IMR-90 (cell line): Measurements from ENCODE around the gene HYDIN. TPM values are rescaled to one million over a fixed set of nuclear protein-coding genes. Genes with fewer than 3 reads are reported as not detected.
"Not testable (repeated sequence)": the region's sequence is repeated elsewhere in the genome, so short reads cannot be mapped to it uniquely, and the experiment has no call there.

Source experiments
- ATAC-seq: fragments of 200-7000 bp; cut with Tn5 transposase; 2 replicates; pipeline ENCODE4 v1.9.1; 2020; ENCODE audit warnings: low read depth, mild to moderate bottlenecking, moderate library complexity
- BruUV-seq: library from RNA; stranded (reverse); fragments of 400-500 nt; replicated peaks from 2 replicates; lab custom pipeline; 2021; lab: Mats Ljungman, UMichigan
- CTCF ChIA-PET: fragments of 300-600 bp; formaldehyde crosslinking; extraction: SDS; loops from one replicate; lab custom pipeline; 2021; ENCODE audit warnings: antibody characterized with exemption; lab: Yijun Ruan, JAX
- POLR2A ChIA-PET: fragments of 300-600 bp; sonication (Branson Sonifier 250); formaldehyde crosslinking; loops from one replicate; lab custom pipeline; 2022; ENCODE audit warnings: antibody characterized with exemption; ENCODE audit not compliant: unreplicated experiment; lab: Charles Lee
- DNase-seq: peaks from one replicate; pipeline ENCODE4 v3.0.0; 2013
- H2AFZ ChIP-seq: replicated peaks from 2 replicates; pipeline ENCODE3; 2013; ENCODE audit warnings: low read length, mild to moderate bottlenecking; ENCODE audit not compliant: poor library complexity
- H2AK5ac ChIP-seq: 2 replicates; pipeline ENCODE4 v1.6.1; 2013; ENCODE audit warnings: low read depth, low read length, inconsistent platforms
- H2AK9ac ChIP-seq: replicated peaks from 2 replicates; pipeline ENCODE3; 2013; ENCODE audit warnings: mild to moderate bottlenecking, low read depth, low read length, moderate library complexity; ENCODE audit not compliant: poor library complexity
- H2BK120ac ChIP-seq: 2 replicates; pipeline ENCODE4 v1.6.1; 2013; ENCODE audit warnings: low read depth, low read length, inconsistent platforms
- H2BK15ac ChIP-seq: 3 replicates; pipeline ENCODE4 v1.6.1; 2013; ENCODE audit warnings: low read depth, low read length, inconsistent platforms
- H2BK20ac ChIP-seq: 2 replicates; pipeline ENCODE4 v1.6.1; 2013; ENCODE audit warnings: low read depth, mild to moderate bottlenecking, inconsistent platforms, low read length, moderate library complexity
- H2BK5ac ChIP-seq: 2 replicates; pipeline ENCODE4 v1.6.1; 2013; ENCODE audit warnings: mild to moderate bottlenecking, low read depth, low read length, inconsistent platforms; ENCODE audit not compliant: poor library complexity, severe bottlenecking
- H3K14ac ChIP-seq: replicated peaks from 2 replicates; pipeline ENCODE4 v1.6.1; 2013; ENCODE audit warnings: low read depth, low read length, inconsistent platforms
- H3K18ac ChIP-seq: 2 replicates; pipeline ENCODE4 v1.6.1; 2013; ENCODE audit warnings: low read depth, low read length, control low read depth
- H3K23ac ChIP-seq: 2 replicates; pipeline ENCODE4 v1.6.1; 2013; ENCODE audit warnings: low read depth, low read length, inconsistent platforms
- H3K27ac ChIP-seq: 2 replicates; pipeline ENCODE4 v1.5.1; 2013; ENCODE audit warnings: mild to moderate bottlenecking, control low read depth, low read length; ENCODE audit not compliant: insufficient read depth
- H3K27me3 ChIP-seq: 2 replicates; pipeline ENCODE4 v1.6.1; 2013; ENCODE audit warnings: low read length; ENCODE audit not compliant: control insufficient read depth, insufficient read depth
- H3K36me3 ChIP-seq: 2 replicates; pipeline ENCODE4 v1.6.1; 2013; ENCODE audit warnings: low read length, mixed read lengths; ENCODE audit not compliant: control insufficient read depth, insufficient read depth
- H3K4ac ChIP-seq: 2 replicates; pipeline ENCODE4 v1.6.1; 2013; ENCODE audit warnings: low read depth, low read length, inconsistent platforms
- H3K4me1 ChIP-seq: 2 replicates; pipeline ENCODE4 v1.6.1; 2013; ENCODE audit warnings: low read length, mixed read lengths; ENCODE audit not compliant: control insufficient read depth, insufficient read depth
- H3K4me2 ChIP-seq: 2 replicates; pipeline ENCODE4 v1.6.1; 2013; ENCODE audit warnings: low read depth, mild to moderate bottlenecking, control low read depth, low read length, moderate library complexity
- H3K4me3 ChIP-seq: 2 replicates; pipeline ENCODE4 v1.5.1; 2013; ENCODE audit warnings: low read depth, mild to moderate bottlenecking, control low read depth, low read length, moderate library complexity; ENCODE audit not compliant: insufficient read depth
- H3K56ac ChIP-seq: 2 replicates; pipeline ENCODE4 v1.6.1; 2013; ENCODE audit warnings: low read length, inconsistent platforms; ENCODE audit not compliant: insufficient read depth; ENCODE audit errors: extremely low read depth
- H3K79me1 ChIP-seq, 2 experiments: 2 replicates each; pipeline ENCODE4 v1.6.1; 2013; ENCODE audit warnings: low read length in 2 of 2, inconsistent platforms in 1 of 2, low read depth in 1 of 2
- H3K9ac ChIP-seq: 2 replicates; pipeline ENCODE4 v1.6.1; 2013; ENCODE audit warnings: low read depth, low read length, control low read depth
- H3K9me1 ChIP-seq: 2 replicates; pipeline ENCODE4 v1.6.1; 2013; ENCODE audit warnings: low read length, inconsistent platforms; ENCODE audit not compliant: insufficient read depth
- H3K9me3 ChIP-seq: 2 replicates; pipeline ENCODE4 v1.6.1; 2013; ENCODE audit warnings: low read length; ENCODE audit not compliant: control insufficient read depth, insufficient read depth
- H4K20me1 ChIP-seq: 2 replicates; pipeline ENCODE4 v1.6.1; 2013; ENCODE audit warnings: low read length, inconsistent platforms; ENCODE audit not compliant: insufficient read depth
- H4K5ac ChIP-seq: 2 replicates; pipeline ENCODE4 v1.6.1; 2013; ENCODE audit warnings: mild to moderate bottlenecking, low read depth, low read length, control low read depth
- H4K8ac ChIP-seq, 2 experiments: 2 replicates each; pipeline ENCODE4 v1.6.1; 2013; ENCODE audit warnings: low read depth in 2 of 2, low read length in 2 of 2, control low read depth in 1 of 2, inconsistent platforms in 1 of 2
- H4K91ac ChIP-seq: 2 replicates; pipeline ENCODE4 v1.6.1; 2013; ENCODE audit warnings: low read depth, low read length, inconsistent platforms; ENCODE audit not compliant: insufficient read depth
- WGBS, 2 experiments: methylation state at CpG; one replicate each; pipeline versions ENCODE4 v1.1.5 to v1.1.7; 2013; ENCODE audit warnings: missing lambda C conversion rate in 2 of 2; ENCODE audit not compliant: insufficient read length in 1 of 2; ENCODE audit errors: extremely low coverage in 2 of 2; 5-methylcytosine and 5-hydroxymethylcytosine counted together
- dilution Hi-C: fragments of 300-500 bp; cut with HindIII; formaldehyde crosslinking; loops from one replicate; pipeline ENCODE4 v1.14.3; 2018; ENCODE audit warnings: low sequenced_read_pairs; ENCODE audit not compliant: unreplicated experiment
- in situ Hi-C: fragments of 300-500 bp; cut with MboI; formaldehyde crosslinking; loops from 3 replicates; pipeline ENCODE4 v1.14.3; 2019; ENCODE audit warnings: low sequenced_read_pairs, inconsistent platforms, mixed read lengths
- intact Hi-C: fragments of 100-400 bp; cut with micrococcal nuclease; formaldehyde crosslinking; loops from 2 replicates; pipeline ENCODE4 v1.10.0; 2022
- polyA plus RNA-seq, 3 experiments: library from polyadenylated mRNA; depleted of rRNA; stranded (reverse); fragments of >200 nt; gene quantifications; 2 replicates each; pipeline ENCODE4 v1.2.3, GENCODE V29; 2012; ENCODE audit warnings: low replicate concordance in 1 of 3
- total RNA-seq: library from RNA; depleted of rRNA; stranded (reverse); fragments of >200 nt; gene quantifications from 2 replicates; pipeline ENCODE4 v1.2.3, GENCODE V29; 2012

Gene HYDIN
- total and polyA plus RNA-seq, 2 of the 4 experiments (the other 2 are of a cell fraction), result 0.18 to 0.27 TPM

- H2BK120ac ChIP-seq, H3K4me3 ChIP-seq, H3K79me1 ChIP-seq, H4K5ac ChIP-seq, dilution Hi-C loops, DNase-seq, CTCF ChIA-PET, in situ Hi-C loops, H2AK9ac ChIP-seq, H3K36me3 ChIP-seq, H3K14ac ChIP-seq, H3K27ac ChIP-seq, H3K18ac ChIP-seq, H4K20me1 ChIP-seq, H2BK15ac ChIP-seq, H2BK20ac ChIP-seq, H3K4me2 ChIP-seq, H3K9ac ChIP-seq, H3K9me3 ChIP-seq, H4K91ac ChIP-seq, POLR2A ChIA-PET, ATAC-seq, H2AFZ ChIP-seq, H3K23ac ChIP-seq, H3K27me3 ChIP-seq, H3K4ac ChIP-seq, H2AK5ac ChIP-seq, H4K8ac ChIP-seq, H3K56ac ChIP-seq, H3K9me1 ChIP-seq, H2BK5ac ChIP-seq, intact Hi-C loops, H3K4me1 ChIP-seq, BruUV-seq: not testable (repeated sequence)
Observed at GRCh38 chr16:70930757-70931156, 299.8 kb downstream of the HYDIN start.

DNA sequence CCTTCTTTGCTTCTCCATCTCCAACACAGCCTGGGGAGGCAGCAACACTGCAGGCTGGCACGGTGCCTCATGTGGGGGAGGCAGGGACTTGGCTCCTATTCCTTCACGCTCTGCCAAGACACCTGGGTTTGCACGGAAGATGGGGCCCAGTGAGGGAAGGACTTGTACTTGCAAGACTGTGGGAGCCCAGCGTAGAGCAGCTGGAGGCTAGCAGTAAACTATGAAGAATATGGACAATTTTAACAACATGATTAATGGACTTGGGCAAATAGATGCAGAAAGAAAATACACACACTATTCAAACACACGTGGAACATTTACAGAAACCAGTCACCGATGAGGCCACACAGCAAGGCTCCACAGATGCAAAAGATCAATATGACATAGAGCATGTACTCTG, 308.4 kb downstream of the HYDIN start:
- in situ Hi-C loops, H2AFZ ChIP-seq, CTCF ChIA-PET, dilution Hi-C loops, H4K5ac ChIP-seq, POLR2A ChIA-PET, H4K91ac ChIP-seq, H4K8ac ChIP-seq, intact Hi-C loops, H3K9ac ChIP-seq, H2BK5ac ChIP-seq, H3K79me1 ChIP-seq, H3K36me3 ChIP-seq, H2BK20ac ChIP-seq, H3K9me1 ChIP-seq, H3K4ac ChIP-seq, H3K4me1 ChIP-seq, H3K18ac ChIP-seq, H2BK15ac ChIP-seq, H3K56ac ChIP-seq, BruUV-seq, H2AK9ac ChIP-seq, H2AK5ac ChIP-seq, H3K27ac ChIP-seq, H4K20me1 ChIP-seq, H3K9me3 ChIP-seq, H3K27me3 ChIP-seq, ATAC-seq, H3K14ac ChIP-seq, DNase-seq, H3K23ac ChIP-seq, H2BK120ac ChIP-seq, H3K4me3 ChIP-seq, H3K4me2 ChIP-seq: not testable (repeated sequence)
- WGBS, 2 experiments, result no CpG with 5 or more reads among the region's 6 CpGs
